Middle frontal gyrus (tissue), 1 donor: ENCODE results near the gene ECE1.

Source experiments
- DNase-seq: peaks from one replicate; pipeline ENCODE4 v3.0.0-alpha.2; 2015; ENCODE audit warnings: low spot score; ENCODE audit errors: extremely low spot score

Gene ECE1

GRCh38 chr1:21255284-21255942 is 34.9 kb downstream of the ECE1 start:
- peak; percentile 93 for DNase-seq

DNA sequence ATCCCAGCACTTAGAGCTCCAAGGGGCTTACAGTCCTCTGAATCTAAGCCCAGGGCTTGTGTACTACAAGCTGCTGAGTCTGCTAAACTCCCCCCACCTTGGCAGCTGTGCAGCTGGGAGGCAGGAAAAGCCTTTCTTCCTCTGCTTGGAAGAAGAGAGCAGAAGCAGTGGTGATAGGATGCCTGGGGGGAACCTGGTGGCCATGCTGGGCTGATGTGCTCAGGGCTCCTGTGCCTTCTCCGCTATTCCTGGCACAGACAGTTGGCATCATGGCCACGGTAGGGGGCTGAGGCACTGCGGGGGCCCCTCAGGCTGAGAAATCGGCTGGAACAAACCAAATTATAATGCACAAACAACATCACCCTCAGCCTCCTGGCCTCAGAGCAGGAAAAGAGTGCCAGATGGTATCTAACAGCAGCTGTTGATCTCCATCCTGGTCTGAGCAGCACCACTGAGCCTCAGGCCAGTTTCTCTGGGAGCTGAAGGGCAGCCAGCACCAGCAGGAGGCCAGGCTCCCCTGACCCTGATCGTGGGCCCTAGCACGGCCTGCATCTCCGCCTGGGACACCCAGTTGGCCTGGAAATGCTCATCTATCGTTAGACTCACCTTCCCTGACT is 35.8 kb downstream of the ECE1 start:
- peak; percentile 6 for DNase-seq

GRCh38 chr1:21251773-21252471 is 38.3 kb downstream of the ECE1 start:
- DNase-seq = no peak

- no peak for DNase-seq
Measured at GRCh38 chr1:21249940-21250493, 40.2 kb downstream of the ECE1 start.

DNA sequence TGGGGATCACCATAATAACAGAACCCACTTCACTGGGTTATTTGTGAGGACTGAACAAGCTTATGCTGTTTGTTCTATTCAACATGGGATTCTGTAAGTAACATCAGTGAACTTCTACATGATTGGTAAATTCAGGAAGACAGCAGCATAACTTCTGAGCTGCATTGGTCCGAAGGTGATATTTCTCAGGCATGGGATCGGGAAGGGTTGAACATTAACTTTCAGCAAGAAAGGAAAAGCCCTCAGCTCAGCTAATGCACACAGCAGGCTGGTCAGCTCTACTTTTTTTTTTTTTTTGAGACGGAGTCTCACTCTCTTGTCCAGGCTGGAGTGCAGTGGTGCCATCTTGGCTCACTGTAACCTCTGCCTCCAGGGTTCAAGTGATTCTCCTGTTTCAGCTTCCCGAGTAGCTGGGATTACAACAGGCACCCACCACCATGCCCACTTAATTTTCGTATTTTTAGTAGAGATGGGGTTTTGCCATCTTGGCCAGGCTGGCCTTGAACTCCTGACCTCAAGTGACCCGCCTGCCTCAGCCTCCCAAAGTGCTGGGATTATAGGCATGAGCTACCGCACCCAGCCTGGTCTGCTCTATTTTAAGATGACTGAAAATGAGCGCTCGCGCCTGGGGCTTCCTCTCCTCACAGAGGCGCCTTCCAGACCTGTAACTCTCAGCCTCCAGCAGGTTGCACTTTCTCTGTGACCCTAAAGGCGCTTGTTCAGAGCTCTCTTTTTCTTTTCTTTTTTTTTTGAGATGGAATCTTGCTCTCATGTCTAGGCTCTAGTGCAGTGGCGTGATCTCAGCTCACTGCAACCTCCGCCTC is 42.2 kb downstream of the ECE1 start:
- no peak for DNase-seq

GRCh38 chr1:21246905-21247642 is 43.2 kb downstream of the ECE1 start:
- DNase-seq = no peak

DNA sequence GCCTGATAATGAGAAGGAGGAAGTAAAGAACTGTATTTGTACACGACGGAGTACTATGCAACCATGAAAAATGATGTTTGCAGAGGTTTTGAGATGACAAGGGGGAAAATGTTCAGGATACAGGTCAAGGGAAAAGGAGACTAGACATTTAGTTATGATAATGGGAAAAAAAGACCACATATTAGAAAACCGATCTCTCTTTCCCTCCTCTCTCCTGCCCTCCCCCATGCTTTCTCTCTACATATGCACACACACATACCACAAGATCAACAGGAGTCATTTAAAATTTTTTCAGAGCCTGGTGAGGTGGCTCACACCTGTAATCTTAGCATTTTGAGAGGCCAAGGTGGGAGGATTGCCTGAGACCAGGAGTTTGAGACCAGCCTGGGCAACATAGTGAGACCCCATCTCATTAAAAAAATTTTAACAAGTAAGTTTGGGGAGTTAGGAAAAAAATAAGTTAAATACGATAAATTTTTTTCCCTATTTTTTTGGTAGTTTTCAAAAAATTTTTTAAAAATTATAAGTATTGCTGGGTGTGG is 44.5 kb downstream of the ECE1 start:
- DNase-seq = no peak

GRCh38 chr1:21244986-21245687 is 45.1 kb downstream of the ECE1 start:
- no peak for DNase-seq

DNA sequence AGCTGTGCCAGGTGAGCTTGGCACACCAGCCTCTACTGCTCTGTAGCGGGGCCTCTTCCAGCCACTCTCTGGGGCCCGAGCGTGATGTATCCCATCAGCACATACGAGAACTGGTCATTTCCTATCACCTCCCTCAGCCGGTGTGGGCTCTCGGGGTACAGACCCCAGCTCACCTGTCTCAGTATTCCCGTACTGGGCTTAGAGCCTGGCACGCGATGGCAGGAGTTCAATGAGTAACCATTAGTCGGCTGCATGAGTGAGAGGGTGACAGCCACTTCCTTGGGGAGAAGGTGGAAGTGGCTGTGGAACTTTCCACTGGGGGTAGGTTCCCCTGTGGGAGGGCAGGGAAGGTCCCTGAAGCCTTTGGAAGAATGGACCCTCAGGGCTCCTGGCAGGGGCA is 46.1 kb downstream of the ECE1 start:
- no peak for DNase-seq

DNA sequence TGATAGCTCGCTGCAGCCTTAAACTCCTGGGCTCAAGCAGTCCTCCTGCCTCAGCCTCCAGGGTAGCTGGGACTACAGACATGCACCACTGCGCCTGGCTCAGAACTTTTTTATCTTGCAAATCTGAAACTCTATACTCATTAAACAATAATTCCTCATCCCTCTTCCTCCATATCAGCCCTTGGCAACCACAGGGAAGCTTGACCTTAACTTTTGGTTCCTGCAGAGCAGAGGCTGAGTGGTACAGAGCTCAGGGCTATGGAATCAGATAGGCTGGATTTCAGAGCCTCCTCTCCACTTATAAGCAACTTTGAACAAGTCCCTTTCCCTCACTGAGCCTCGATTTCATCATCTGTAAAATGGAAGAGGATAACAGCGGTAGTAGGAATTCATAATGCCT is 47.4 kb downstream of the ECE1 start:
- DNase-seq = no peak

GRCh38 chr1:21241771-21242581 is 48.3 kb downstream of the ECE1 start:
- DNase-seq = no peak

GRCh38 chr1:21240706-21241105 is 49.6 kb downstream of the ECE1 start:
- DNase-seq = no peak

DNA sequence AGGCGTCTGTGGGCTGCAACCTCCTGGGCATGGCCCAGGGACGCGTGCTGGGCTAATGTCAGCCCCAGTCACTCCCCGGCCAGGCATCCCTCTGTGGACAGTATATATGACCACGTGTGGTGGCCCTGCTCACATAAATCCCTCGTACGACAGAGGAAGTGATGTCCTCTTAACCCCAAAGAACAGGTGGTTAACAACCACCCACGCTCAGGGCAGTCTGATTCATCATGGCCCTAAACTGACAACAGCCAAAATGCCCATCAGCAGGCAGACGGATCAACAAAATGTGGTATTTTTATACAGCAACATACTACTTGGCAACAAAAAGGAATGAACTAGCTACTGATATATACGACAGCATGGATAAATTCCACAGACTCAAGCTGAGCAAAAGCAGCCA is 51.0 kb downstream of the ECE1 start:
- no peak for DNase-seq

GRCh38 chr1:21238141-21238800 is 52.0 kb downstream of the ECE1 start:
- DNase-seq = no peak

GRCh38 chr1:21237446-21238088 is 52.7 kb downstream of the ECE1 start:
- no peak for DNase-seq

GRCh38 chr1:21236178-21236577 is 54.1 kb downstream of the ECE1 start:
- DNase-seq = no peak

- no peak for DNase-seq
Measured at GRCh38 chr1:21234779-21235178, 55.5 kb downstream of the ECE1 start.

- DNase-seq = no peak
Measured at GRCh38 chr1:21233490-21233889, 56.8 kb downstream of the ECE1 start.
